Thyroid gland (tissue), 4 donors: ENCODE data around the gene FNDC10. TPM values are rescaled to one million over a fixed set of nuclear protein-coding genes. Genes with fewer than 3 reads are reported as not detected.

Experiments used
- DNase-seq, 2 donors: peaks; one replicate each; pipeline ENCODE4 v3.0.0-alpha.2; 2019
- H3K27ac ChIP-seq, 3 donors: fragments of 200-600 bp; sonication (generic); 1 replicate in 2 of 3; 2 replicates in 1 of 3; pipeline ENCODE4 v1.5.1; 2016 to 2019; ENCODE audit warnings: mild to moderate bottlenecking in 1 of 3, moderate library complexity in 1 of 3
- H3K27me3 ChIP-seq: fragments of 200-600 bp; sonication (generic); one replicate; pipeline ENCODE4 v1.5.1; 2019
- H3K36me3 ChIP-seq, 2 donors: fragments of 200-600 bp; sonication (generic); one replicate each; pipeline ENCODE4 v1.5.1; 2016 to 2019
- H3K4me1 ChIP-seq, 2 donors: fragments of 200-600 bp; sonication (generic); one replicate each; pipeline ENCODE4 v1.5.1; 2017 to 2019
- H3K4me3 ChIP-seq, 3 donors: fragments of 200-600 bp; sonication (generic); replicated peaks in 1 of 3; 1 replicate in 2 of 3; 2 replicates in 1 of 3; pipeline ENCODE4 v1.5.1; 2016; ENCODE audit warnings: mild to moderate bottlenecking in 1 of 3
- H3K9me3 ChIP-seq: fragments of 200-600 bp; sonication (generic); one replicate; pipeline ENCODE4 v1.5.1; 2017
- CTCF ChIP-seq, 6 experiments: fragments of 200-600 bp in 3 of 6; fragments of 450-650 bp in 3 of 6; sonication (generic) in 3 of 6; IDR thresholded peaks; one replicate each; pipeline ENCODE4 v1.5.1; 2016 to 2019; ENCODE audit warnings: antibody characterized with exemption in 6 of 6, mild to moderate bottlenecking in 2 of 6, inconsistent platforms in 1 of 6, moderate library complexity in 1 of 6
- POLR2A ChIP-seq, 2 donors: fragments of 450-650 bp; IDR thresholded peaks; one replicate each; pipeline ENCODE4 v1.6.1; 2017; ENCODE audit warnings: antibody characterized with exemption in 2 of 2, mild to moderate bottlenecking in 2 of 2, moderate library complexity in 1 of 2
- WGBS, 2 donors: methylation state at CpG; one replicate each; pipeline ENCODE4 v1.1.5; 2017; 5-methylcytosine and 5-hydroxymethylcytosine counted together
- intact Hi-C: fragments of 100-400 bp; cut with DNase I; formaldehyde crosslinking; loops from one replicate; pipeline ENCODE4 v1.15.1; 2023
- total RNA-seq, 4 donors: library from RNA; depleted of rRNA; stranded (reverse); fragments of >200 nt; gene quantifications; one replicate each; pipeline ENCODE4 v1.2.3, GENCODE V29; 2016

The FNDC10 gene
- total RNA-seq, 4 donors from 2014 or later = 1.0 to 9.9 (median 5.3) TPM

DNA sequence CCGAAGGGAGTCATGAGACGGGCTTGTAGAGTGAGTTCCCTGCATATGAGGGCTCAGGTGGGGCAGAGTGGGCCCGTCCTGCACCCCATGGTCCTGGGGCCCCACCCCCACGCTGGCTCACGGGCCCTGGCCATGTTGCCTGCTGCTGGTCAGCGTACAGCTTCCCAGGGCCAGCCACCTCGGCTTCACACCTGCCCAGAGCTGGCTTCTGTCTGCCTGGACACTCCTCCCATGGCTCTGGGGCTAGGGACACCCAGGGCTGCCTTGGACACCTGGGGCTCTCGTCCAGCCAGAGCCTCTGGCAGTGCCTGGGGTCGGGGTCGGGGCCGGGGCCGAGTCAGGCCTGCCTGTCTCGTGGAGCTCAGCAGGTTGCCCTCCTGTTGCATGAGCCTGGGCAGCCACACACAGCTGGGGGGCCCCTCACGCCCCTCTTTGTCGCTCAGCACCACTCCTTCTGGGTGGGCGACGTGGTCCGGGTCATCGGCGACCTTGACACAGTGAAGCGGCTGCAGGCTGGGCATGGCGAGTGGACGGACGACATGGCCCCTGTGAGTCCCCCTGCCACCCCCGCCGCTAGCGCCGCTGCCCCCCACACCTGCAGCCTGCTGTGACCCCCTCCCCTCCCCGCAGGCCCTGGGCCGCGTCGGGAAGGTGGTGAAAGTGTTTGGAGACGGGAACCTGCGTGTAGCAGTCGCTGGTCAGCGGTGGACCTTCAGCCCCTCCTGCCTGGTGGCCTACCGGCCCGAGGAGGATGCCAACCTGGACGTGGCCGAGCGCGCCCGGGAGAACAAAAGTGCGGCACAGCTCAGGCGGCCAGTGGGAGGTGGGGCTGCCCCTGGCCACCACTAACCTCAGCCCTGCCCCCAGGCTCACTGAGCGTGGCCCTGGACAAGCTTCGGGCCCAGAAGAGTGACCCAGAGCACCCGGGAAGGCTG lies 26.5 kb upstream of the FNDC10 start:
- intact Hi-C loops = no loop called here
- TF ChIP-seq POLR2A (IDR thresholded peaks at IDR 0.05) = no peak
- TF ChIP-seq CTCF (IDR thresholded peaks at IDR 0.05) = no peak
- 94 to 95% methylated on average over 6 to 41 of the region's 48 CpGs for WGBS, 2 donors
- no peak overlapping the region for H3K4me3 ChIP-seq
- no peak for DNase-seq
- H3K4me1 ChIP-seq = peaks cover 0 to 2% of the 10 kb centered on the region in 2 donors
- no peak overlapping the region for H3K27ac ChIP-seq
- H3K36me3 ChIP-seq = peaks cover 10% of the 10 kb centered on the region in 2 donors
- peaks cover 12% of the 10 kb centered on the region for H3K27me3 ChIP-seq
- H3K9me3 ChIP-seq = no peaks in the 10 kb centered on the region

DNA sequence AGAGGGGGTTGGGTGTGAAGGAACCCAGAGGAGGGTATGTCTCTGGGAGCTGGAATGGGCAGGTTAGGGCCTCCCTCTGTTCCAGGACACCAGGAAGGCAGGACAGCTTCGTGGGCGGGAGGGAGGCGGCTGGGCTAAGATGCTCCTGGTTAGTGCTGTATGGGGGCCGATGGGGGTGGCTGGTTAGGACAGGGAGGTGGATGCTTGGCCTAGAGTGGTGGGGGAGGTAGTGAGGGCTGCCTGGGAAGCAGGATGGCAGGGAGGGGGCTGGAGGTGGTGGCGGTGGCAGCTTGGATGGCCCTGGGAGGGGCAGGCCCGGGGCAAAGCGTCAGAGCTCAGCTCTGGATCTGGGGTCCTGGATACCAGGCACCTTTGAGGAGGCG lies 25.9 kb upstream of the FNDC10 start:
- Histone ChIP-seq H3K4me3 (no peak overlapping the region), H3K9me3 (no peaks in the 10 kb centered on the region), H3K27me3 (peaks cover 6% of the 10 kb centered on the region), H3K36me3 (peaks cover 10% of the 10 kb centered on the region in 2 donors), H3K27ac (no peak overlapping the region), H3K4me1 (no peaks in the 10 kb centered on the region)
- TF ChIP-seq POLR2A (IDR thresholded peaks at IDR 0.05) = no peak
- intact Hi-C loops = no loop called here
- no peak for DNase-seq
- WGBS, 2 donors = 89 to 99% methylated on average over 8 of the region's 8 CpGs

DNA sequence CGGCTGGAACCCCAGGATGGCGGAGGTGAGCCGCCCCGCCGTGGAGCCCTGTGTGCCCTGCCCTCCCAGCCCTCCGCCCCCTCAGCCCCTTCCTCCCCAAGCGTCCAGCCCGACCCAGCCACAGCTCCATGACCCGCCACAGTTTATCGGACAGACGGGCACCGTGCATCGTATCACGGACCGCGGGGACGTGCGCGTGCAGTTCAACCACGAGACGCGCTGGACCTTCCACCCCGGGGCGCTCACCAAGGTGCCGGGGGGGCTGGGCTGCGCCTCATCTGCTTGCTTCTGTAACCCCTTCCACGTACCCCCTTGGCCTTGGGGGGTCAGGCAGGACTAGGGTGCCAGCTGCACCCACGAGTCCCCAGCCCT lies 25.5 kb upstream of the FNDC10 start:
- WGBS, 2 donors = 89 to 95% methylated on average over 15 to 28 of the region's 28 CpGs
- TF ChIP-seq POLR2A (IDR thresholded peaks at IDR 0.05) (no peak), CTCF (IDR thresholded peaks at IDR 0.05) (no peak)
- intact Hi-C loops = no loop called here
- Histone ChIP-seq H3K4me3 (no peak overlapping the region), H3K36me3 (peaks cover 10% of the 10 kb centered on the region in 2 donors), H3K4me1 (no peaks in the 10 kb centered on the region), H3K27ac (no peak overlapping the region), H3K9me3 (no peaks in the 10 kb centered on the region), H3K27me3 (peaks cover 1% of the 10 kb centered on the region)
- no peak for DNase-seq

DNA sequence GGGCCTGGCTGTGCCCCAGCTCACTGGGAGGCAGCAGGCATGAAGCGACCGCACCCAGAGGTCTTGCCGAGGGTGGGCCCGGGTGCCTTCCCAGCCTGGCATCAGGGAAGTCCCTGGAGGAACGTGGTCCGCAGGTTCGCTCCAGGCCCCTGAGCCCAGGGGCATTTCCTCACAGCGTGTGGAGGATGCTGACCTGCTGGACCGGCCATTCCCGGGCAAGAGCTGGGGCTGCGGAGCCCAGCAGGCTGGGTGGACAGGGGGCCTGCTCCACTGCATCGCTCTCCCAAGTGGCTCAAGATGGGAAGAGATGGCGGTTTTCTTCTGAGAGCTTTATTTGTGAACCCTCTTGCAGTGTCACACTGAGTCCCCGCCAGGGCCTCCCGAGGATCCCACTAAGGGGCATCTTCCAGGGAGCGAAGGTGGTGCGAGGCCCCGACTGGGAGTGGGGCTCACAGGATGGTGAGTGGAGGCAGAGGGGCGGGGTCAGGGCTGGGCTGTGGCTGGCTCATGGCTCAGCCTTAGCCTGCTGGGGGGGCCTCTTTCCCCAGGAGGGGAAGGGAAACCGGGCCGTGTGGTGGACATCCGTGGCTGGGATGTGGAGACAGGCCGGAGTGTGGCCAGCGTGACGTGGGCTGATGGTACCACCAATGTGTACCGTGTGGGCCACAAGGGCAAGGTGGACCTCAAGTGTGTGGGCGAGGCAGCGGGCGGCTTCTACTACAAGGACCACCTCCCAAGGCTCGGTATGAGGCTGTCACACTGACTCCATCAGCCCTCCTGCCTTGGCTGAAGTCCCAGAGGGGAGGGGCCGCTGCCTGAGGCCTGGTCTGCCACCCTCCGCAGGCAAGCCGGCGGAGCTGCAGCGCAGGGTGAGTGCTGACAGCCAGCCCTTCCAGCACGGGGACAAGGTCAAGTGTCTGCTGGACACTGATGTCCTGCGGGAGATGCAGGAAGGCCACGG lies 24.8 kb upstream of the FNDC10 start:
- DNase-seq = no peak
- no peaks in the 10 kb centered on the region for H3K4me1 ChIP-seq
- no peaks in the 10 kb centered on the region for H3K9me3 ChIP-seq
- H3K4me3 ChIP-seq = no peak overlapping the region
- intact Hi-C loops = no loop called here
- no peak for TF ChIP-seq CTCF (IDR thresholded peaks at IDR 0.05)
- no peak for TF ChIP-seq POLR2A (IDR thresholded peaks at IDR 0.05)
- 89% methylated on average over 17 to 32 of the region's 38 CpGs for WGBS, 2 donors
- H3K36me3 ChIP-seq = peaks cover 10% of the 10 kb centered on the region in 2 donors
- no peaks in the 10 kb centered on the region for H3K27me3 ChIP-seq
- no peak overlapping the region for H3K27ac ChIP-seq

GRCh38 chr1:1623631-1624442 lies 23.9 kb upstream of the FNDC10 start:
- Histone ChIP-seq H3K27ac (no peak overlapping the region), H3K36me3 (peaks cover 10% of the 10 kb centered on the region in 2 donors), H3K27me3 (no peaks in the 10 kb centered on the region), H3K9me3 (no peaks in the 10 kb centered on the region), H3K4me3 (no peak overlapping the region), H3K4me1 (no peaks in the 10 kb centered on the region)
- 92 to 95% methylated on average over 15 to 43 of the region's 51 CpGs for WGBS, 2 donors
- no peak for TF ChIP-seq POLR2A (IDR thresholded peaks at IDR 0.05)
- no peak for TF ChIP-seq CTCF (IDR thresholded peaks at IDR 0.05)
- intact Hi-C loops = no loop called here
- DNase-seq = no peak
